GM23338 (cell line): ENCODE data around the gene PCSK6. TPM values are rescaled to one million over a fixed set of nuclear protein-coding genes. Genes with fewer than 3 reads are reported as not detected.

Experiments used
- ATAC-seq: fragments of 200-7000 bp; cut with Tn5 transposase; 3 replicates; pipeline ENCODE4 v1.9.1; 2020
- DNase-seq: peaks from one replicate; pipeline ENCODE4 v3.0.0-alpha.2; 2015; ENCODE audit warnings: low spot score
- H2AFZ ChIP-seq: fragments of 200-600 bp; sonication (generic); 2 replicates; pipeline ENCODE4 v1.8.0; 2016; ENCODE audit warnings: antibody characterized with exemption, mild to moderate bottlenecking, moderate library complexity
- H3F3A ChIP-seq: fragments of 200-600 bp; sonication (generic); replicated peaks from 2 replicates; pipeline ENCODE4 v1.8.0; 2017; ENCODE audit warnings: antibody characterized with exemption, mixed run types, low read depth
- H3K27ac ChIP-seq: fragments of 200-600 bp; sonication (generic); 2 replicates; pipeline ENCODE4 v1.6.1; 2016; ENCODE audit warnings: low read depth
- H3K27me3 ChIP-seq: fragments of 200-600 bp; sonication (generic); 2 replicates; pipeline ENCODE4 v1.8.0; 2016; ENCODE audit warnings: mild to moderate bottlenecking, mixed run types, moderate library complexity; ENCODE audit not compliant: insufficient read depth
- H3K36me3 ChIP-seq: fragments of 200-600 bp; sonication (generic); 2 replicates; pipeline ENCODE4 v1.8.0; 2016; ENCODE audit warnings: mild to moderate bottlenecking; ENCODE audit not compliant: insufficient read depth
- H3K4me1 ChIP-seq: fragments of 200-600 bp; sonication (generic); 2 replicates; pipeline ENCODE4 v1.8.0; 2016; ENCODE audit warnings: mild to moderate bottlenecking, moderate library complexity; ENCODE audit not compliant: insufficient read depth
- H3K4me2 ChIP-seq: fragments of 200-600 bp; sonication (generic); 2 replicates; pipeline ENCODE4 v1.7.1; 2017; ENCODE audit warnings: mixed run types
- H3K4me3 ChIP-seq: fragments of 200-600 bp; sonication (generic); 2 replicates; pipeline ENCODE4 v1.6.1; 2016; ENCODE audit warnings: mixed run types
- H3K79me2 ChIP-seq: fragments of 200-600 bp; sonication (generic); replicated peaks from 2 replicates; pipeline ENCODE4 v1.8.0; 2017; ENCODE audit warnings: mild to moderate bottlenecking; ENCODE audit not compliant: insufficient read depth
- H3K9me2 ChIP-seq: fragments of 200-600 bp; sonication (generic); 2 replicates; pipeline ENCODE4 v1.8.0; 2017; ENCODE audit not compliant: insufficient read depth
- H4K20me1 ChIP-seq: fragments of 200-600 bp; sonication (generic); replicated peaks from 2 replicates; pipeline ENCODE4 v1.8.0; 2017; ENCODE audit warnings: mild to moderate bottlenecking; ENCODE audit not compliant: insufficient read depth
- H3K27ac Mint-ChIP-seq: 2 replicates; pipeline ENCODE4 v1.8.0; 2020; ENCODE audit warnings: inconsistent platforms, mild to moderate bottlenecking, moderate library complexity, mixed read lengths
- H3K27me3 Mint-ChIP-seq: 3 replicates; pipeline ENCODE4 v1.8.0; 2022; ENCODE audit warnings: low read depth, mild to moderate bottlenecking, moderate library complexity, mixed read lengths, inconsistent platforms; ENCODE audit not compliant: insufficient read depth, poor library complexity
- H3K36me3 Mint-ChIP-seq: 3 replicates; pipeline ENCODE4 v1.8.0; 2021; ENCODE audit warnings: low read depth, mild to moderate bottlenecking, inconsistent platforms, moderate library complexity, mixed read lengths
- H3K4me1 Mint-ChIP-seq: 3 replicates; pipeline ENCODE4 v1.8.0; 2020; ENCODE audit warnings: mild to moderate bottlenecking, inconsistent platforms, mixed read lengths
- H3K4me3 Mint-ChIP-seq: 3 replicates; pipeline ENCODE4 v1.8.0; 2021; ENCODE audit warnings: moderate library complexity, mild to moderate bottlenecking, inconsistent platforms, mixed read lengths
- H3K9me3 Mint-ChIP-seq: 3 replicates; pipeline ENCODE4 v1.8.0; 2020; ENCODE audit warnings: moderate library complexity, mild to moderate bottlenecking, inconsistent platforms, mixed read lengths
- CREB1 ChIP-seq: fragments of 250-450 bp; sonication (Bioruptor Pico); IDR thresholded peaks from 2 replicates; pipeline ENCODE4 v1.5.0; 2020; ENCODE audit warnings: low read depth, mild to moderate bottlenecking, moderate library complexity
- ETS1 ChIP-seq: IDR thresholded peaks from 2 replicates; pipeline ENCODE4 v1.6.1; 2016; ENCODE audit warnings: antibody characterized with exemption
- EZH2 ChIP-seq: fragments of 200-600 bp; sonication (generic); IDR thresholded peaks from one replicate; pipeline ENCODE4 v1.8.0; 2017; ENCODE audit warnings: antibody characterized with exemption, mild to moderate bottlenecking, low read depth; ENCODE audit not compliant: unreplicated experiment
- EZH2phosphoT487 ChIP-seq: fragments of 200-600 bp; sonication (generic); IDR thresholded peaks from one replicate; pipeline ENCODE4 v1.8.1; 2018; ENCODE audit warnings: antibody characterized with exemption; ENCODE audit not compliant: unreplicated experiment
- NANOG ChIP-seq: IDR thresholded peaks from 2 replicates; pipeline ENCODE4 v1.6.1; 2016; ENCODE audit warnings: antibody characterized with exemption, borderline replicate concordance
- REST ChIP-seq: IDR thresholded peaks from one replicate; pipeline ENCODE4 v1.6.1; 2018; ENCODE audit warnings: antibody characterized with exemption; ENCODE audit not compliant: unreplicated experiment
- STAT1 ChIP-seq: IDR thresholded peaks from one replicate; pipeline ENCODE4 v1.6.1; 2016; ENCODE audit warnings: antibody characterized with exemption; ENCODE audit not compliant: unreplicated experiment
- ZNF331 ChIP-seq: fragments of 250-450 bp; sonication (Bioruptor Pico); IDR thresholded peaks from 2 replicates; pipeline ENCODE4 v1.5.0; 2020; ENCODE audit warnings: low read depth, mild to moderate bottlenecking, moderate library complexity
- polyA plus RNA-seq: library from polyadenylated mRNA; unstranded; fragments of >200 nt; fragmentation: Nextera tagmentation; extraction: Ambion mirVana; gene quantifications from 2 replicates; pipeline ENCODE4 v1.2.1, GENCODE V29; 2016
- total RNA-seq: library from RNA; depleted of rRNA; stranded (reverse); fragments of >200 nt; shearing (Covaris generic); gene quantifications from 2 replicates; pipeline ENCODE4 v1.2.3, GENCODE V29; 2014
- TF ChIP-seq, protein P1 (sequence below), 2 experiments: fragments of 200-600 bp in 1 of 2; sonication (generic) in 1 of 2; conservative IDR thresholded peaks; 2 replicates each; pipeline versions ENCODE4 v1.5.1 to v1.6.1; 2016 to 2017; ENCODE audit warnings: antibody characterized with exemption in 2 of 2, low read depth in 2 of 2, mild to moderate bottlenecking in 2 of 2, moderate library complexity in 1 of 2

The PCSK6 gene
- total and polyA plus RNA-seq, 2 experiments from 2014 or later: 1.7 to 6.7 TPM

GRCh38 chr15:101368861-101369642 lies 120.5 kb downstream of the PCSK6 start:
- Histone ChIP-seq H3K4me2 (no peak overlapping the region), H4K20me1 (no peaks in the 10 kb centered on the region), H2AFZ (no peak overlapping the region), H3K9me2 (no peaks in the 10 kb centered on the region), H3K36me3 (no peaks in the 10 kb centered on the region), H3K79me2 (no peaks in the 10 kb centered on the region), H3K4me1 (peaks cover 13% of the 10 kb centered on the region), H3K27ac (no peak overlapping the region), H3K4me3 (no peak overlapping the region), H3K27me3 (no peaks in the 10 kb centered on the region), H3F3A (no peaks in the 10 kb centered on the region)
- DNase-seq (no peak), ATAC-seq (no peak)
- no peak overlapping the region for H3K27ac Mint-ChIP-seq
- peaks cover 2% of the 10 kb centered on the region; the same call in 2 of the 3 replicates for H3K9me3 Mint-ChIP-seq
- H3K4me1 Mint-ChIP-seq: peaks cover 20% of the 10 kb centered on the region
- peaks cover 7% of the 10 kb centered on the region; the same call in 2 of the 3 replicates for H3K36me3 Mint-ChIP-seq
- H3K4me3 Mint-ChIP-seq: no peak overlapping the region
- H3K27me3 Mint-ChIP-seq: no peaks in the 10 kb centered on the region
- no peak for TF ChIP-seq EZH2phosphoT487
- no peak for TF ChIP-seq CREB1
- no peak for TF ChIP-seq ETS1
- TF ChIP-seq ZNF331: no peak

DNA sequence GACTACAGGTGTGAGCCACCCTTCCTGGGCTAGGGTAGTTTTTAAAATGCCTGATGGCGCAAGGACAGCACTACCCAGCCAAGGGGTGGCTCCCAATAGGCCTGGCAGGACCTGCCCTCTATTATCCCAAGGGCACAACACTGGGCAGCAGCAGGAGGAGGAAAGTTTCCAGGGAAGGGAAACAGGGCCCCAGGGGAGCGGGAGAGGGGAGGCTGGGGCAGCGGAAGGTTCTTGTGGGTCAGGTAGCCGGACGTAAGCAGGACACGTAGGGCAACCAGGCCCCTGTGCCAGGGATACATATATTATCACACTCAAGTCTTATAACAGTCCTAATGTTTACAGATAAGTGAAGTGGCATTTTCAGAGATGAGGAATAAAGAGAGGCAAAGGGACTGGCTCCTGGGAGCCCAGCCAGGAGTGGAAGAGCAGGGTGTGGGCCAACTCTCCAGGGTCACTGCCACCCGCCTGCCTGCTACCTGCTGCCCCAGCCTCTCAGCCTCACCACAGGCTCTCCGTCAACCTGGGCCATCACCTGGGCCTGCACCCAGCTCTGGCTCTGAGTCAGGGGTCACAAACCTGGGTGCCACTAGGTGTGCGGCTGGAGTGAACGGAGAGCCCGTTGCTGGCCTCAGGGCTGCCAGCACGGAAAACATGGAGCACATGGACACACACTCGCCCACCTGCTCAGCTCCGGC lies 121.3 kb downstream of the PCSK6 start:
- no peaks in the 10 kb centered on the region for H4K20me1 ChIP-seq
- no peaks in the 10 kb centered on the region for H3F3A ChIP-seq
- H3K27ac ChIP-seq: no peak overlapping the region
- H3K4me1 Mint-ChIP-seq: peaks cover 15% of the 10 kb centered on the region
- no peak overlapping the region for H3K4me3 Mint-ChIP-seq
- ATAC-seq (no peak), DNase-seq (no peak)
- H2AFZ ChIP-seq: no peak overlapping the region
- peaks cover 7% of the 10 kb centered on the region; the same call in 2 of the 3 replicates for H3K36me3 Mint-ChIP-seq
- no peaks in the 10 kb centered on the region for H3K27me3 ChIP-seq
- no peak overlapping the region for H3K4me2 ChIP-seq
- no peaks in the 10 kb centered on the region for H3K79me2 ChIP-seq
- H3K4me3 ChIP-seq: no peak overlapping the region
- no peaks in the 10 kb centered on the region for H3K36me3 ChIP-seq
- no peaks in the 10 kb centered on the region for H3K9me2 ChIP-seq
- H3K27me3 Mint-ChIP-seq: no peaks in the 10 kb centered on the region
- no peak overlapping the region for H3K27ac Mint-ChIP-seq
- TF ChIP-seq, protein P1, sequence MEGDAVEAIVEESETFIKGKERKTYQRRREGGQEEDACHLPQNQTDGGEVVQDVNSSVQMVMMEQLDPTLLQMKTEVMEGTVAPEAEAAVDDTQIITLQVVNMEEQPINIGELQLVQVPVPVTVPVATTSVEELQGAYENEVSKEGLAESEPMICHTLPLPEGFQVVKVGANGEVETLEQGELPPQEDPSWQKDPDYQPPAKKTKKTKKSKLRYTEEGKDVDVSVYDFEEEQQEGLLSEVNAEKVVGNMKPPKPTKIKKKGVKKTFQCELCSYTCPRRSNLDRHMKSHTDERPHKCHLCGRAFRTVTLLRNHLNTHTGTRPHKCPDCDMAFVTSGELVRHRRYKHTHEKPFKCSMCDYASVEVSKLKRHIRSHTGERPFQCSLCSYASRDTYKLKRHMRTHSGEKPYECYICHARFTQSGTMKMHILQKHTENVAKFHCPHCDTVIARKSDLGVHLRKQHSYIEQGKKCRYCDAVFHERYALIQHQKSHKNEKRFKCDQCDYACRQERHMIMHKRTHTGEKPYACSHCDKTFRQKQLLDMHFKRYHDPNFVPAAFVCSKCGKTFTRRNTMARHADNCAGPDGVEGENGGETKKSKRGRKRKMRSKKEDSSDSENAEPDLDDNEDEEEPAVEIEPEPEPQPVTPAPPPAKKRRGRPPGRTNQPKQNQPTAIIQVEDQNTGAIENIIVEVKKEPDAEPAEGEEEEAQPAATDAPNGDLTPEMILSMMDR (conservative IDR thresholded peaks at IDR 0.05; ENCODE audit: low read depth in 2 of 2): no peak
- TF ChIP-seq REST (no peak), ZNF331 (no peak), NANOG (no peak), EZH2 (no peak), EZH2phosphoT487 (no peak), CREB1 (no peak), ETS1 (no peak), STAT1 (no peak)
- H3K4me1 ChIP-seq: peaks cover 11% of the 10 kb centered on the region
- H3K9me3 Mint-ChIP-seq: peaks cover 2% of the 10 kb centered on the region; the same call in 2 of the 3 replicates
